HG03571 (cell line): Measurements from ENCODE around the gene USP28.
"Not testable (repeated sequence)": the region's sequence is repeated elsewhere in the genome, so short reads cannot be mapped to it uniquely, and the experiment has no call there.

Source experiments
- ATAC-seq: cut with Tn5 transposase; IDR thresholded peaks from one replicate; pipeline ENCODE4 v1.9.1; 2021; ENCODE audit not compliant: unreplicated experiment

USP28 gene

DNA sequence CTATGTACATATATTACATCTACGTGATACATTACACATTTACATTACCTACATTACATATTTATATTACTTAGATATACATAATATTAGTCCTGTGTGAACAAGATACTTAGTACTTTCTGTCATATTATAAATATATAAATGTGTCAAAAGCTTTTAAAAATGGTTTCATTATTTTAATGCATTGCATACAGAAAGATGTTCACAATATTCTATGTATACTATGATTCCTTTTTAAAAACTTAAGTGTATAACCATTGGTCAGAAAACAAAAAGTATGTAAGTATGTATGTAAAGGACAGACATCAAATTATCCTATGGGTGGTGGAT lies 101.2 kb downstream of the USP28 start:
- no peak for ATAC-seq

DNA sequence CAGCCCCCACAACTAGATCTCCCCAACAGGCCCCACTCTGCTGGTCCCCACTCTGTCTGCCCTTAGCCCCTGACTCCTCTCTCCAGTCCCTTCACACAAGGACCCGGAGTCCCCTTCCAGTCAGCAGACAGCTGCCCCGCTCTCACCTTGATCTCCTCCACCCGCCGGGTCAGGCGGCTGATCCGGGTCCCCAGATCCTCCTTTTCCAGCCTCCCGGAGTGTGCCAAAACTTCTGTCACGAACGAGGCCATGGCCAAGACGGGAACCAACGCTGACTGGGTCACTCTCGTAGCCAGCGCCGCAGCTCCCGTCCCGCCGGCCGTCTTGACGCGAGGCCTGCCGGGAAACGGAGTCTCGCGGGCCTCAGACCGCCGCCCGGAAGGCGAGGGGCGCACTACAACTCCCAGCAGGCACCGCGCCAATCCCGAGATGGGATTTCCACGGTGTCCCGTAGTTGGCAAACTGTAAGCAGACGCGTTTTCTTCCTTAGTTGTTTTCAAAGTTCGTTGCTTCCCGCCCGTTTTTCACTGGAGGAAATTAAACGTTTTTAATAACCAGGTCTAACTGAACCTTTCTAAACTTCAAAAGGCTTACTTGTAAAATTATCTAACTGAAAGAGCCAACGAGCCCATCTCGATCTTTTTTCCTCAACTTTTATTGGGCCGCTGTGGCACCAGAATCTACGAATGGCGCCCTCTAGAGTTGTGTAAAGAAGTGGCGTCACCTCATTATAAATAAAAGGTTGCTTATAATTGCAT lies 101.8 kb downstream of the USP28 start, which contains the start of gene ZW10:
Gene ZW10 (minus strand): TSS at position 277 of the 758 bp plus-strand sequence. CDS start 26 bp downstream, at position 251.
- peak; percentile 98 for ATAC-seq

DNA sequence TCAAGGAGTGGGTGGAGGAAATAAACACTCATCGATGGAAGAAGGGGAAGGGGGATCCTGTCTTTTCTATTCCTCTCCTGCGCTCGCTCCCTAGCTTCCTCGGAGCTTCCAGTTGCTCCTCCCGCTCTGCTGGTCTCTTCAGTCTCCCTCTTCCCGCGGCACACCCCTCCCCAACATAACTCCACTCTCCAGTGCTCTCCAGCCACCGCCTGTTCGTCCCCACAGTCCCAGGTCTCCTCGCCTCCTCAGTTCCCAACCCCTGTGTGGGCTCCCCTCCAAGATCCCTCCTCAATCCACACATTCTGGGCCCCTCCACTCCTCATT lies 102.3 kb downstream of the USP28 start:
- peak; percentile 5 for ATAC-seq

DNA sequence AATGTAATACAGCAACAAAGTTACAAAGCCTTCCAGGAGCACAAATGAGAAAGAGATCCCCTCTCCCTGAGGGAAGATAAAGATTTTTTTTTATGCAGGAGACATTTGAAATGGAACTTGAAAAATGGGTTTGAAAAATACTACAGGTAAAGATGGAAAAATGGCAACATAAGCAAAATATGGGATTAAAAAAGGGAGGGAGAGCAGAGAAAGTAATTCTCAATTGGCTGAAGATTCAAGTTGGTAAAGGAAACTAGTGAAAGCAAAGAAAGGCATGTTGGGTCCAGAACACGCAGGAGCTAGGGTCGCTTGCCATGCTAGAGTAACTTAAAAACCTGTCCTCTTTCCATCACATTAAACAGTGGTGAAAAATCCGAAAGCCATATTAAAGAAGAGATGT lies 103.4 kb downstream of the USP28 start:
- no peak for ATAC-seq

DNA sequence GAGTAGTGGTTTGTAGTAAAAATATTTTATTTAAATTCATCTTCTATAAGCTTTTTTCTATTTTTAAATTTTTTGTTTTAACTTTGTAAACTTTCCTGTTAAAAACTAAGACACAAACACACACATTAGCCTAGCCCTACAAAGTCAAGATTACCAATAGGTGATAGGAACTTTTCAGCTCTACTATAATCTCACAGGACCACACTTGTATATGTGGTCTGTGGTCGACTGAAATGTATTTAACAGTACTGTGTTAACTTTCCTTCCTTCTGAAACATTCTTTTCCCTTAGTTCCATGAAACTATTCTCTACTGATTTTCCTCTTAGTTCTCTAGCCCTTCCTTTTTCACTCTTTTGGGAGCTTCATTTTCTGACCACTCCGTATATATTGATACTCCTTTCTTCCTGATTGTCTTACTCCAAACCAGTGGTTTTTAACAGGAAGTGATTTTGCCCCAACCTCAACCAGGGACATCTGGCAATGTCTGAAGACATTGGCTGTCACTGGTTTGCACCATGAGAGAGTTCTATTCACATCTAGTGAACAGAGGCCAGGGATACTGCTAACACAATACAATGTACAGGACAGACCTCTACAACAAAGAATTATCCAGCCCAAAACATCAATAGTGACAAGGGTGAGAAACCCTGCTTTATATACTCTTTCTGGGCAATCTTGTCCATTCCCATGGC lies 110.7 kb downstream of the USP28 start:
- ATAC-seq = no peak

DNA sequence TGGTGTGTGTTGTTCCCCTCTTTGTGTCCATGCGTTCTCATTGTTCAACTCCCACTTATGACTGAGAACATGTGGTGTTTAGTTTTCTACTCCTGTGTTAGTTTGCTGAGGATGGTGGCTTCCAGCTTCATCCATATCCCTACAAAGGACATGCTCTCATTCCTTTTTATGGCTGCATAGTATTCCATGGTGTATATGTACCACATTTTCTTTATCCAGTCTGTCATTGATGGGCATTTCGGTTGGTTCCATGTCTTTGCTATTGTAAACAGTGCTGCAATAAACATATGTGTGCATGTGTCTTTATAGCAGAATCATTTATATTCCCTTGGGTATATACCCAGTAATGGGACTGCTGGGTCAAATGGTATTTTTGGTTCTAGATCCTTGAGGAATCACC lies 112.3 kb downstream of the USP28 start:
- not testable (repeated sequence) for ATAC-seq

DNA sequence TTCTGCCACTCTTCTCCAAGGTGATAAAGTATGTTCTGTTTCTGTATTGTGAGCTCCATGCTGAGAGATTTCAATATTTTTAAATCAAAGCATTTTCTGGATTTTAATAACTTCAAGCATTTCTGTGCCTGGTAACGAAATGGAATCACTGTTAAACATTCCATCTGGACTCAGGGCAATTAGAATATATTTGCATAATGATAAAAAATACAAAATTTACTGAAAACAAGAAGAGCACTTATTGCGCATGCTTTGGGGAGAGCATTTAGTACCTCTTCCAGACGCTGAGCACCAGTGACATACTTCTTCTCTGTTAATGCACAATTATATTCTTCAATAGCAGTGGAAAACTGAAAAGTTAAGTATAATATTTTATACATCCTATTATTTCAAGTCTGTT lies 115.1 kb downstream of the USP28 start:
- no peak for ATAC-seq

DNA sequence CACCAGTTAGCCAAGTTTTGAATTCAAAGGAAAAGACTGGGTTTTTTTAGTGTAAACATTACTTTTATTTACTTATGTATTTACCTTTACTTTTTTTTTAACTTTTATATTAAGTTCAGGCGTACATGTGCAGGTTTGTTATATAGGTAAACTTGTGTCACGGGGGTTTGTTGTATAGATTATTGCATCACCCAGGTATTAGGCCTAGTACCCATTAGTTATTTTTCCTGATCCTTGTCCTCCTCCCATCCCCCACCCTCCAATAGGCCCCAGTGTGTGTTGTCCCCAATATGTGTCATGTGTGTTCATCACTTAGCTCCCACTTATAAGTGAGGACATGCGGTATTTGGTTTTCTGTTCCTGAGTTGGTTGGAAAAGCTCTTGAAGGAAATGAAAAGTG lies 122.4 kb downstream of the USP28 start:
- no peak for ATAC-seq
